Measurements from ENCODE around the gene ABCF2.

The ABCF2 gene

DNA sequence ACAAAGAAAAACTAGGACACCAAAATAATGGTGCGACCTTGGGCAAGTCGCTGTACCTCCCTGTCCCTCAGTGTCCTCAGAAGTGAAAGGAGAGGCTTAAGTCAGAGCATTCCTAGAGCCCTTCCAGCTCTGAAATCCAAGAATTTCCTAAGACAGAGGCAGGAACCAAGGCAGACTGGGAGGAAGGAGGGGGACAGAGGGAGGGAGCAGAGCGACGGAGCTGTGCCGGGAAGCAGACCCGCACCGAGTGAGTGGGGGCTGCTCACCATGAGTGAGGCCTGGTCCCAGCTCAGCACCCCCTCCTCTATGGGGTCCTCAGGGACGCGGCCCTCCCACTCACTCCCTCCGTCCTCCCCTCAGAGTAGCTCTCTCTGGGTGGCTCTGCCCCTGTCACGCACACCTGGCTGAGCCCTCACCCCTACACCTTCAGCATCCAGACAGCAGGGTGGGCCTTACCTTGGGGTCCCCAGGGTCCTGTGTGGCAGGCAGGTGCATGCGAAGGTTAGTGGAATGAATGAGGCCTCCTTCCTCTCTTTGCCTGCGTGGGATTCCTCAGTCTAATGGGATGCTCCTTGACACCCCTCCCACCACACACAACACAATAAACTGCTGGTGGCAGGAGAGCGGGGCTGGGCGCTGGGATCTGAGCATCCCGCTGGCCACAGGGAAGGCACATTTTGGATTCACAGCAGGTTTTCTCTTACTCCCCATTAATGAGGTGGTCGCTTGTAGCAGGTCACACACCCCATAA is 26.1 kb upstream of the ABCF2 start:
- no peak for DNase-seq (ENCODE audit: low spot score)

DNA sequence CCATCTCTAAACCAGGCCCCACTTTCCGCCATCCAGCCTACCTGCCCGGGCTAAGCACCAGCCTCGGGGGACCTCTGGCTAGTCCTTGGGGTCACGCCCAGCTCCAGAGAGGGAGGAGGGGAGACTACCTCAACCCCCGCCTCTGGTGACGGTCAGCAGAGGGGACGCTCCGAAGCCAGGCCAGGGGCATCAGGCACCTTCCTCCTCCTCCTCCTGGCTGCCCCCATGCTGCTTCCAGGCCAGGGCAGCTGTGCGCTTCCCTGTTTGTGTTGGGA is 25.5 kb upstream of the ABCF2 start:
- DNase-seq (ENCODE audit: low spot score), result no peak

DNA sequence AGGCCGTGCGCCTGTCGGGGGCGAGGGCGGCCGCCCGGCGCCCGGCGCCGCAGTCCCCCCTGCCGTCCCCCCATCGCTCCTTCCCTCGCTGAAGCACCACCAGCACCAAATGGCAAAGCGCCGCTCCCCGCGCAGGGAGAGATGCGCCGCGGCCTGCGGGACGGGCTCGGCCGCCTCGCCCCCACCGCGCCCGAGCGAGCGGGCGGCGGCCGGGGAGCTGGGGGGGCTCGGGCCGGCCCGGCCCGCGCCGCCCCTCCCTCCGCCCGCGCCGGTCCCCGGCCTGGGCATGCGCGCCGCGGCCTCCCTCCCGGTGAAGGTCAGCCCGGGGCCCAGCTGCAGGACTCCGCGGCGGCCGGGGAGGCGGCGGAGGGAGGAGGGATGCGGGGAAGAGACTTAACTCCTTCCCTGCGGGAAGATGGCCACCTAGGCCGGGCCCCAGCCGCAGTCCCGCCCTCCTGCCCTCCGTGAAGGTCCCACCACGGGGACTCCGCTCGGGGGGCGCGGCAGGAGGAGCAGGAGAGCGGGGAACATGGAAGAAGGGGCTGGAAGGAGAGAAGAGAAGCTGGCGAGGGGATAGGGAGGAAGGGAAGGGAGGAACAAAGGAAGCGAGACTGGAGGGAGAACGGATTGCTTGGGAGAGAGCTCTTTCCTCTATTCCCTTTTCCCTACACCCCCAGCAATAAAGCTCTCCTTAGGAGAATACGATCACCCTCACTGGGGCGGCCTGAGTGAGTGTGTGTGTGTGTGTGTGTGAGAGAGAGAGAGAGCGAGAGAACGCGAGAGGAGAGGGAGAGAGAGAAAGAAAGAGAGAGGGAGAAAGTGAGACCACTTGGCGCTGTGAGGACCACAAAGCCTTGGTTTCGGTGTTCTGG is 24.9 kb upstream of the ABCF2 start:
- no peak for DNase-seq (ENCODE audit: low spot score)

DNA sequence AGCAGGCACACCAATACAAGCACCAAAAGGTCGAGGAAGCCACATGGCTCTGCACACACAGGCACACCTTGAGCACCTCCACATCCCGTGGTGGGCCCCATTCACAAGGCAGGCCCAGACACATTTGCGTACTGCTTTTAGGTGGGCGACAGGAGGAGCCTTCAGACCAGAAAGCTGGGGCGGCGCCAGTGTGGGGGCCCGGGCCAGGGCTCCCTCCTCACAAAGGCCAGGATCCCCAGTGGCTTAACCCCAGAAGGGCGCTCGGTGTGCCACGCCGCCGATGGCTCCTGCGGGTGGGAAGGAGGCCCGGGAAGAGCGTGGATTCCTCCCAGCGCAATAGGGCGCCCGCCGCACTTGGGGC is 24.3 kb upstream of the ABCF2 start:
- no peak for DNase-seq (ENCODE audit: low spot score)

DNA sequence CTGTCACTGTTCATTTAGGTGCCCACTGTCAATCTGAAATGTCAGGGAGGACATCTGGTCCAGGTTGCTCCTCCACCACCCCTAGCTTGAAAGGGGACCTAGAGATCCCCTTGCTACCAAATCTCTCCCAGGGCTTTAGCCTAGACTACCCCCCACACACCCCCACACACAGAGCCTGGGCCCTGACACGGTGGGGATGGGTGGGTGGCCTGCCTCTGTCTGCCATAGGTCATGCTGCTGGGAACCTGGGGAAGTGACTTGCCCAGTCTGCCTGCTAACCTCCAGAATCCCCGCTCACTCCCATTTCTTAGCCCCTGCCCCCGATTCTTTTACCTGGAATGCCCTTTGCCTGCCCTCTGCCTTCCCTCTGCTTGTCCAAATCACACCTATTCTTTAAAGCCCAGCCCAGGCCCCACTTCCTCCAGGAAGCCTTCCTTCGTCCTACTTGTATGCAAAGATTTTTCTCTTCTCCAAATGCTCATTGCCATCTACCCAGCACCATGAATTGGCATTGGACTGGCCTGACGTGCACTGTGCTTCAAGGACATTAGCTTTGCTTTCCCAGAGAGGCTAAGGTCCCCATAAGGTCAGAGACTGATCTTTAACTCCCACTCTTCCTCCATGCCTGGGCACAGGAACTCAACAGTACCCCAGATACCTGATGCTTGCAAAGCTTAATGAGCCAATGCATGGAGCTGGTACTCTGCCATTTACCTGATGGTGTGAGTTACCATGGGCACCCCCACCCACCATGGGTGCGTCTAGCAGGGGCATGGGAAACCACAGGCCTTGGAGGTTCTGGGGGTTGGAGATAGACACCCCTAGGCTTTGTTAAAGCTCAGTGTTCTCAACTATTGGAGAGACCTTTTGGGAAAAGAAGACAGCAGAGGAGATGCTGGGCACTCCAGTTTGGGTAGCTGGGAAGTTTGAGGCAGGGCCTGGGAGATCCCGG is 23.5 kb upstream of the ABCF2 start:
- DNase-seq (ENCODE audit: low spot score), result no peak

DNA sequence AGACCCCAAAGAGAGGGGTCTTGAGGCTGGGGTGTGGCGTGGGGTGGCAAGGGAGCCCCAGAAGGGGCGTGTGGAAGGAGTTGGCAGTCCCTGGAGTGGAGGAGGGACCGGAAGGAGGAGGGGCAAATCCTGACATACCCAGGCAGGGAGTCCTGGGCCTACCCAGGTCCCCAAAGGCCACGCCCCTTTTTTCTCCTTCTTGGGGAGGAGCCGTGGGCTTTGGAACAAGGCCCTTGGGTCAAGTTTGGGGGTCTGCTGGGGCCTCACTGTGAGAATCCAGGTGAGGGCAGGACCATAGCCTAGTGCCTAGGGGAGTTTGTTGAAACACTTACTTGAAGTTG is 22.7 kb upstream of the ABCF2 start:
- no peak for DNase-seq (ENCODE audit: low spot score)

DNA sequence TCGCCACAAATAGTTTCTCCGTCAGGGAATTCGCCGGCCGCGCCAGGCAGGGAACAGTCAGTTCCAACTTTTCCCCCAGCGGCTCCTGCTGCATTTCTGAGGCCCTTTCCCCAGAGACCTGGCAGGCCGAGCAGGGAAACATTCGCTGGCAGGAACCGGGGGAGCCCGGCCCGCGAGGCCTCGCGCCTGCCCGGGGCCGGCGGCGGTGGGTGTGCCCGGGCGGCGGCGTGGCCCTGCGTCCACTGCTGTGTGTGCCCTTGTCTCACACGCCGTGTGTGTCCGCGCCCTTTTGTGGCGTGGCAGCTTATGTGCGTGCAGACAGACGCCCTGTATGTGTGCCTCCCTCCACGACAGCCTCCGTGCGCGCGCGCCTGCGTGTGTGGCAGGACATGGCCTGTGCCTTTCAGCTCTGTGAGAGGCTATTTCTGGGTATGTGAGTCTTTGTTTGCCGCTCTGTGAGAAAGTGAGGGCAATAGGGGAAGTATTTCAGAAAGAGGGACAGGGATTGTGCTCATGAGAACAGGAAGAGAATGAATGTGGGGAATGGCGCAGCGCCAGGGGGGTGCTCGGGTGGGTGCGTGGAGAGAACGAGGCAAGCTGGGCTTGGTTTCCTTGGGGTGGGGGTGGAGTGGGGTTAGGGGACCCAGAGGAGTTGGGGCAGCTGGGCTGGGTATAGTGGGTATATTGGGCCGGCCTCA is 22.2 kb upstream of the ABCF2 start:
- no peak for DNase-seq (ENCODE audit: low spot score)

DNA sequence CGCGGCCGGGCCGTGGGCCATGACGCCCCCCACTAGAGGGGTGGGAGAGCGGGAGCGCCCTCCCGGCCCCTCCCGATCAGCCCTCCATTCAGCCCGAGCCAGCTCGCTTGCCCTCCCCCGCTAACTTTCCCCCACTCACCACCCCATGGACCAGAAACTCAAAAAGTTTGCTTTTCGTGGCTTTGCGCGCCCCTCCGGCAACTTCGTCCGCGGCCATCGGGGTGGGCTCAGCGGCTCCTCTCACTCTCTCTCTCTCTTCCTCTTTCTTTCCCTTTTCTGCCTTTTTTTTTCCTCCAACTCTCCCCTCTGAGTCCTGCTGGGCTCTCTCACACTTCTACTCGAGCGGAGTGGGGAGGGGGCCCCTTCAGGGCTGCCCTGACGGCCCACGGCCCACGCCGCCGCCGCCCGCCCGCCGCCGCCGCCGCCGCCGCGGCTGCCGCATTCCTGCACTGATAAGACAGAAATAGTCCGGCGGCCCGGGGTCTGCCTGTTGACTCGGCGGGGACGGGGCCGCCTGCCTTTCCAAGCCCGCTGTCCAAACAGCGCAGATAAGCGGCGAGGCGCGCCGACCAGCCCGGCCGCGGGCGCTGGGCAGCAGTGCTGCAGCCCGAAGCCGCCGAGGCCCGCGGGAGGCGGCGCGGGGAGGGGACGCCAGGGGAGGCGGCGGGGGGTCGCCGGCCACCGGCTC is 21.5 kb upstream of the ABCF2 start, which contains the start of gene SMARCD3:
SMARCD3 (minus strand) TSS at position 349 of the 688 bp plus-strand sequence; CDS start at position 217, 132 bp downstream.
- DNase-seq (ENCODE audit: low spot score), result no peak

DNA sequence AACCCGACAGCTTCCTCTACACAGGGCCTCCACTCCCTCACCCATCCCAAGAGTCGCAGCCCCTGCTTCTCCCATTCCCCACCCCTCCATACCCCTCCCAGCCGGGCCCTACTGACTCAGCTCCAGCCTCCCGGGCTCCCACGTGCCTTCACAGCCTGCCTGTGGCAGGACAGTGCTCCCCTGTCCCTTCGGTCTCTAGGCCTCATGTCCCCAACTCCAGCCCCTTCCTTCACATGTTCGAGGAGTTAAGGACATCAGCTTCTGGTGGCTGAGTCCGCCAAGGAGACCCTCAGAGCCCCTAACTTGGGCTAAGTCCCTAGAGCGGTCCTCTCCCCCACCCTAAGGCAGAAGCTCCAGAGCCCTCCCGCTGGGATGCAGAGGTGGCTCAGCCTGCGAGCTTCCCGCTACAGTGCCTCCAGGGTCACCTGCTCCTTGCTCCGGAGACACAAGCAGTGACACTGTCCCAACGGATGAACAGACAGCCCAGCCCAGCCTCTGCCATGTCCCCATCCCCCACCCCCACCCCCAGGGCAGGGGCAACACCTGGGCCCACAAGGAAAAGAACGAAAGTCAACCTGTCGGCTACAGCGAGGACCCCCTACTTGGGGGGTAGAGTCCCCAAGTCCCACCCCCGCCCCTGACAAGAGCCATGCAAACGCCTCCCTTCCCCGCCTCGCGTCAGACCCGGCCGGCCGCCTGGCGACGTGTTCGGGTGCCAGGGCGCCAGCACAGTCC is 20.8 kb upstream of the ABCF2 start:
- DNase-seq (ENCODE audit: low spot score), result no peak

DNA sequence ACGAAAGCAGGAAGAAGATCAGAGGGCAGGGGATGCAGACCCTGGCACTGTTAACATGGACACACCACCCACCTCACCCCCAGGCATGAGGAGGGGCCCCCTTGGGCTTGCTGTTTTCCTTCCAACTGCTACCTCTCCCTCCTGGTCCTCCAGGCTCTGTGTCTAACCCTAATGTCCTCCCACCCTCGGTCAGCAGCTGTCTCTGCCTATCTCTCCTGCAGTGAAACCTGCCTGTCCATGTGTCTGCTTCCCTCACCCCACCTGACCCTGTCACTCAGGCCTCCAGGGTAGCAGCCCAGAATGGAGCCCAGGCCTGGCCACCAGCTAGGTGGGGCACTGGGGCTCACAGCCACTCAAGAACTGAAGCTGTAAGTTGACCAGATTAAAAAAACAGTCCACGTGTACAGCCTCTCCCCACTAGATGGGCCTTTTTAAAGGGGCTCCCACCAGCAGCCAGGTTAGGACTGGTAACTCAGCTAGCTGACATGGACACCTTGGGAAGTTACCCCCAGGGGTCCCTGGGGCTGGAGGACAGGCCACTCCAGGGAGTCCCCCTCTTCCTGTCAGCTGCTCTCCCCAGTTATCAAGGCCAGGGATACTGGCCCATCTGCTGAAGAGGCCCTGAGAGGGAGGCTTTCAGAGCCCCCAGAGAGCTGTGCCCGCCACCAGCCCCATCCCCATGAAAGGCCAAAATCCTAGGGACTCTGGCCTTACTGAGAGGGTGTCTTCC is 20.0 kb upstream of the ABCF2 start:
- DNase-seq (ENCODE audit: low spot score), result no peak

DNA sequence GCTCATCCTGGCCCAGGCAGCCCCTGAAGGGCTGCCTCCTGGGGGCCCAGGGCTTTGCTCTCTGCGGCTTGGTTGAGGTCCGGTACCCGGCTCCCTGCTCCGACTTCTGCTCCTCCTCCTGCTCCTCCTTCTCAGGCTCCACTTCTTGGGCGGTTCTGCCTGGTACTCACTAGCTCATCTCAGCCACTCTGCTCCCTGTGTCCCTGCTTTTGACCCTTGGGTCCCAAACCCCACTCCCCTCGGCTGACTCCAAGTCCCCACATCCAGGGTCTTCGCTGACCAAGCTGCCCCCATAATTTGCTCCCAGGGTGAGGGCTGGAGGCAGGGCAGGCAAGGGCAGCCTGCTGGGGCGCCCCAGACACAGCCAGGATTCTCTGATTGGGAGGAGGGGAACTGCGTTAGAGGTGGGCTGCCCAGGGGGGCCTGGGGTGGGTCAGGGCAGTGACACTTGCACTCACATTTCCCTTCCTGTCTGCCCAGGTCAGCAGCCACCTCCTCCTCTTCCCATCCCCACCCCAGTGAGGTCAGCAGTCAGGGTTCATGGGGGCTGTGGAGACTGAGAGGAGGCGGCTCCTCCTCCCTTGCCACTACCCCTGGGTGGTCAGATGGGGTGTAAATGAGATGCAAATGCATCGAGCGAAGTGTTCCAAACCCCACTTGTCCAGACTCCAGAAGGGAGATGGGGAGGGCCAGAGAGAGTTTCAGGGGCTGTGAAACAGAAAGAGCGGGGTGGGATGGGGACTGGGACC is 19.3 kb upstream of the ABCF2 start:
- DNase-seq (ENCODE audit: low spot score), result no peak

DNA sequence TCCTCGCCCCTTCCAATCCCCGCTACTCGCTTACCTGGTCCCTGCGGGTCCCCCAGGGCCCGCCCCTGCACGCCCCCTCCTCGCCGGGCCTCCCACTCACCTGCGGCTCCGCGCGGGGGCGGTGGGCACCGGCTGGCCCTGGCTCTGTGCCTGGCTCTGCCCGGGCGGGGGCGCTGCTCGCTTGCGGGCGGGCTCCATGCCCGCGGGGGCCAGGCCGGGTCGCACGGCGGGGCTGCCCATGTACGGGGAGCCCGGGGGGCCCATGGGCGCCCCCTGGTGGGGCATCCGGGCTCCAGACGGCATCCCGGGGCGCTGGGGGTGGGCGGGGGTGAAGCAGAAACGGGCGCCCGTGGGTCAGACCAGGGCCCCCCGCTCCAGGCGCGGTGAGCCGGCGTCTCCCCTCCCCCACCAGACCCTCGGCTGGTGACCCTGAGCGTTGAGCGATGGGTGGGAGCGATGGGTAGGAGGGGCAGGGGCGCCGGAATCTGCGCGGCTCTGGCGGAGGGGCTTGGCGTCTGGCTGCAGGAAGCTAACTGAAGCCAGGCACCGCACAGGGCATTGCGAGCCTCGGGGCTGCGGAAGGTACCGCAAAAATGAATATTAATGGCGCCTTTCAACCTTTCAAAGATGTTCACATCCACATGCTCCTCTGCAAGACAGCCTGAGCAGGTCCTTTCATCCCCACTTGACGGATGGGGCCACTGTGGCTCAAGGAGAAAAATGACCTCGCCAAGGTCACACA is 18.5 kb upstream of the ABCF2 start:
- DNase-seq (ENCODE audit: low spot score), result peak; percentile 90

DNA sequence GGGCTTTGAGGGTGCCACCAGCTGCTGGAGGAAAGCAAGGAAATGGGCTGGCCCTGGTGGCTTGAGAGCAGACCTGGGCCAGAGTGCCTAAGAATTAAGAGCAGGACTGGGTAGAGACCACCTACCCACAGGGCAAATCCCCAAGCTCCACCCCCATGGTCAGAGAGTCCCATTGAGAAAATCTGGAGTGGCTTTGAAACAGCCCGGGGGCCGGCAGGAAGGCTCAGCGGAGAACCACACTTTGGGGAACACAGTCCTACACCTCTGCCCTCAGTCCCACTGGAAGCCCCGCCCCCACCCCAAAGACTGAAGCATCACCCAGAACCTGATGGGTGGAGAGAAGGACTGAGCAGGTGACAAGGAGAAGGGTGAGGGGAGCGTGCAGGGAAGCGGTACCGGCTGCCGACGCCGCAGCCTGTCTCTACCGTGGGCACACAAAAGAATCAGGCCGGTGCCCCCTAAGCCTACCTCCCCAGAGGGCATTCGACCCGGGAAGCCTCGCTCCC is 17.9 kb upstream of the ABCF2 start:
- peak; percentile 42 for DNase-seq (ENCODE audit: low spot score)

DNA sequence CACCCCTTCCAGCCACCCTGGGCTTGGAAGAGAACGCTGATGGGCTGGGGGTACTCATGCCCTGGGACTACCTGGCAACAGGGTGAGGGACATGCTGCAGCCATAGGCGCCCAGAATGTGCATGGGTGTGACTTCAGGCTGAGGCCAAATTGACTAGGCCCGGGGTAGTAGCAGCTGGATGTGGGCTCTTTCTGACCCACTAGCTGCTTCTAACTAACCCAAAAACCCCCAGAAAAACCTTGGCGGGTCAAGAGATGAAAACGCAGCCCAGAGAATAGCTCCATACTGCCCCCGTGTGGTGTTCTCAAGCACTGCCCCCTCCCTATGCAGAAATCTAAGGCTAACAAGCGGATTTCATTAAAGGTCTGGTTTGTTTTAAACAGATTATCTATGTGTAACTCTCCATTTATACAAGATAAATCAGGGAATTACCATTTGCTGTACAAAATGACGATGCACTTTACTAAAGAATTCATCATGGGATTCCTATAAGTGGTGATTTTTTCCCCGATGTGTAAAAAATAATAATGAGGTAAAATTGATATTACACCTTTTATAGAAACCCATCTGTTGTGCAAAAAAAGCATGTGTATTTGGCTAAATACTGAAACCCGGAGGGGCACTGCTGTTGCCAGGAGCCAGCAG is 17.3 kb upstream of the ABCF2 start:
- DNase-seq (ENCODE audit: low spot score), result peak; percentile 88

DNA sequence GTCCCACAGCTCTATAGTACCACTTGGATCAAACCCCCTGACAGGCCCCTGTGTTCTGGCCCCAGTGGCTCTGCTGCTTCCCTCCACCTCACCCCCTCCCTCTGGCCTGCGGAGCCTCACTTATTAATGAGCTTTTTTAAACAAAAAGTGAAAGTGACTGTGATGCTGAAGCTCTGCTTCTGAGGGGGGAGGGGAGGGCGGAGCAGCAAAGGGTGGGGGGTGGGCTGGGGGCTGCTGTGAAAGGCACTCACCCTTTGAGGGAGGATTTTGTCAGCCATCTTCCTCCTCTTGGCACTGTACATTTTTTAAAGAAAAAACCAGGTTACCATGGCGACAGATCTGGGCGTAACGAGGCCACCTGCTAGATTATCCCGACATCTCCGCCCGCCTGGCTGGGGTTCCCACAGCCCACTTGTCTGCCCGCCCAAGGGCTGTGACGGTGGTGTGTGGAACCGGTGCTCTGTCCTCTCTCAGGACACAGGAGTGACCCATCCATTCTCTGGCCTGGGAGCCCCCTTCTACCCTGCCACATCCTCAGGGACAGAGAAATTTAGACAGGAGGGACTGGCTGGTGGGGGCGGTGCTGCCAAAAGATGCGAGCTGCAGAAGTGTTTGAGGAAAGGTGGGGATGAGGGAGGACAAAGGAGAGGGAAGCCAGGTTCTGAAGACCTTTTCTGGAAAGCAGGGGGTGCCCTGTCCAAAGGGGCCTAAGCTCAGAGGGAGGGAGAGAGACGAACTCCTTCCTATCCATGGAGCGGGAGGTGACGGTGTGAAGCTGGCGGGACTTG is 16.6 kb upstream of the ABCF2 start:
- peak; percentile 87 for DNase-seq (ENCODE audit: low spot score)

DNA sequence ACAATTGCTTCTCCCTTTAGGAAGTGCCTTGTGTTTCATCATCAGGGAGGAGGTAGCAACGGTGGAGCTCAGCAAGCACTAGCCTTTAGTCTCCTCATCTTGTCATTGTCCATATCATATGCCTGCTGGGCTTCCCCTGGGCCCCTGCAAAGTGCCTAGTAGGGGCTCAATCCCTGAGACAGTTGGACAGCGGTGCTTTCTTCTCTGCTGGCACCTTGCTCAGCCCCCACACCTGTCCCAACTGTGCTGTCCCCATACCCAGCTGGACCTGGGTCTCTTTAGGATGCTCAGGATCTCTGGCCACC is 16.0 kb upstream of the ABCF2 start:
- DNase-seq (ENCODE audit: low spot score), result no peak

All from NAMALWA (cell line).